ENCODE measurements around the gene HRH2. TPM values are rescaled to one million over a fixed set of nuclear protein-coding genes. Genes with fewer than 3 reads are reported as not detected.

HRH2 gene
- total RNA-seq, 2 experiments from 2014 or later: 2.9 to 3.4 TPM

DNA sequence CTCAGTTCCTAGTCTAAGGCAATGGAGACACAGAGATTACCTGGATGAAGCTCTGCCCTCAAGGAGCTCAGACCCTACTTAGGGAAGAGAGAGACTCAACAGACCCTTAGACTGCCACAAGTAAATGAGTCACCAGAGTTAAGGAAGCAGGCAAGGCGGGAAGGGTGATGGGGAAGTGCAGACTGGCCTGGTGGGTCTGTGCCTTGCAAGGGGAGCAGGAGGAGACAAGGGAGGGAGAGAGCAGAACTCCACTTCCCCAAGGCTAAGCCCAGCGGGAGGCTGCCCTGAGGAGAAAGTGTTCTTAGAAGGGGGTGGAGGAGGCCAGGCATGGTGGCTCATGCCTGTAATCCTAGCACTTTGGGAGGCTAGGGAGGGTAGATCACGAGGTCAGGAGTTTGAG, 83.7 kb downstream of the HRH2 start:
- peaks cover 84% of the 10 kb centered on the region for H3K27me3 Mint-ChIP-seq
- intact Hi-C loops (cut with DNase I, micrococcal nuclease): no loop called here

GRCh38 chr5:175742290-175742994, 84.6 kb downstream of the HRH2 start:
- TF ChIP-seq, protein P1, sequence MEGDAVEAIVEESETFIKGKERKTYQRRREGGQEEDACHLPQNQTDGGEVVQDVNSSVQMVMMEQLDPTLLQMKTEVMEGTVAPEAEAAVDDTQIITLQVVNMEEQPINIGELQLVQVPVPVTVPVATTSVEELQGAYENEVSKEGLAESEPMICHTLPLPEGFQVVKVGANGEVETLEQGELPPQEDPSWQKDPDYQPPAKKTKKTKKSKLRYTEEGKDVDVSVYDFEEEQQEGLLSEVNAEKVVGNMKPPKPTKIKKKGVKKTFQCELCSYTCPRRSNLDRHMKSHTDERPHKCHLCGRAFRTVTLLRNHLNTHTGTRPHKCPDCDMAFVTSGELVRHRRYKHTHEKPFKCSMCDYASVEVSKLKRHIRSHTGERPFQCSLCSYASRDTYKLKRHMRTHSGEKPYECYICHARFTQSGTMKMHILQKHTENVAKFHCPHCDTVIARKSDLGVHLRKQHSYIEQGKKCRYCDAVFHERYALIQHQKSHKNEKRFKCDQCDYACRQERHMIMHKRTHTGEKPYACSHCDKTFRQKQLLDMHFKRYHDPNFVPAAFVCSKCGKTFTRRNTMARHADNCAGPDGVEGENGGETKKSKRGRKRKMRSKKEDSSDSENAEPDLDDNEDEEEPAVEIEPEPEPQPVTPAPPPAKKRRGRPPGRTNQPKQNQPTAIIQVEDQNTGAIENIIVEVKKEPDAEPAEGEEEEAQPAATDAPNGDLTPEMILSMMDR (IDR thresholded peaks at IDR 0.05): no peak
- Histone ChIP-seq H3K4me1 (ENCODE audit: insufficient read depth, low read length) (no peaks in the 10 kb centered on the region), H3K36me3 (ENCODE audit: insufficient read depth, low read length) (no peaks in the 10 kb centered on the region), H3K27me3 (ENCODE audit: control insufficient read depth in 1 of 2, insufficient read depth in 2 of 2, low read length in 2 of 2) (peaks cover 5 to 27% of the 10 kb centered on the region in 2 experiments), H3K9me3 (ENCODE audit: control insufficient read depth in 1 of 2, insufficient read depth in 1 of 2, low read length in 2 of 2) (peaks cover 0 to 4% of the 10 kb centered on the region in 2 experiments), H3K4me3 (ENCODE audit: low read length) (no peak overlapping the region), H3K27ac (ENCODE audit: low read depth in 1 of 2, low read length in 2 of 2) (no peak overlapping the region)
- ChIA-PET POLR2A (interaction anchor here (1.1 kb wide), 1 partner anchor 12 kb away, joined by 3 read pairs; no protein-coding TSS in a partner anchor), CTCF (interaction anchor here (0.6 kb wide), 1 partner anchor 178 kb away, joined by 3 read pairs; no protein-coding TSS in a partner anchor)
- Mint-ChIP-seq H3K9me3 (no peaks in the 10 kb centered on the region), H3K27ac (no peak overlapping the region), H3K27me3 (peaks cover 88% of the 10 kb centered on the region), H3K4me1 (ENCODE audit: low read depth) (no peaks in the 10 kb centered on the region), H3K36me3 (ENCODE audit: low read depth) (no peaks in the 10 kb centered on the region), H3K4me3 (no peak overlapping the region)
- intact Hi-C loops (cut with DNase I, micrococcal nuclease): no loop called here
- ATAC-seq (ENCODE audit: poor library complexity): no peak
- DNase-seq: no peak

More for the DNA sequence above, 83.7 kb downstream of the HRH2 start:
- H3K36me3 ChIP-seq (ENCODE audit: insufficient read depth, low read length): no peaks in the 10 kb centered on the region
- CTCF ChIA-PET: interaction anchor here (0.6 kb wide), 1 partner anchor 179 kb away, joined by 3 read pairs; no protein-coding TSS in a partner anchor
- H3K4me3 Mint-ChIP-seq: no peak overlapping the region
- DNase-seq (no peak), ATAC-seq (ENCODE audit: poor library complexity) (no peak)
- H3K27ac ChIP-seq (ENCODE audit: low read depth in 1 of 2, low read length in 2 of 2): no peak overlapping the region
- no peaks in the 10 kb centered on the region for H3K9me3 Mint-ChIP-seq
- H3K9me3 ChIP-seq (ENCODE audit: control insufficient read depth in 1 of 2, insufficient read depth in 1 of 2, low read length in 2 of 2): peaks cover 0 to 4% of the 10 kb centered on the region in 2 experiments
- TF ChIP-seq, protein P1 (IDR thresholded peaks at IDR 0.05): no peak
- H3K4me1 ChIP-seq (ENCODE audit: insufficient read depth, low read length): no peaks in the 10 kb centered on the region
- no peaks in the 10 kb centered on the region for H3K4me1 Mint-ChIP-seq (ENCODE audit: low read depth)
- POLR2A ChIA-PET: interaction anchor here (1.1 kb wide), 1 partner anchor 11 kb away, joined by 3 read pairs; no protein-coding TSS in a partner anchor
- peaks cover 5 to 27% of the 10 kb centered on the region in 2 experiments for H3K27me3 ChIP-seq (ENCODE audit: control insufficient read depth in 1 of 2, insufficient read depth in 2 of 2, low read length in 2 of 2)
- H3K36me3 Mint-ChIP-seq (ENCODE audit: low read depth): no peaks in the 10 kb centered on the region
- no peak overlapping the region for H3K27ac Mint-ChIP-seq
- no peak overlapping the region for H3K4me3 ChIP-seq (ENCODE audit: low read length)

DNA sequence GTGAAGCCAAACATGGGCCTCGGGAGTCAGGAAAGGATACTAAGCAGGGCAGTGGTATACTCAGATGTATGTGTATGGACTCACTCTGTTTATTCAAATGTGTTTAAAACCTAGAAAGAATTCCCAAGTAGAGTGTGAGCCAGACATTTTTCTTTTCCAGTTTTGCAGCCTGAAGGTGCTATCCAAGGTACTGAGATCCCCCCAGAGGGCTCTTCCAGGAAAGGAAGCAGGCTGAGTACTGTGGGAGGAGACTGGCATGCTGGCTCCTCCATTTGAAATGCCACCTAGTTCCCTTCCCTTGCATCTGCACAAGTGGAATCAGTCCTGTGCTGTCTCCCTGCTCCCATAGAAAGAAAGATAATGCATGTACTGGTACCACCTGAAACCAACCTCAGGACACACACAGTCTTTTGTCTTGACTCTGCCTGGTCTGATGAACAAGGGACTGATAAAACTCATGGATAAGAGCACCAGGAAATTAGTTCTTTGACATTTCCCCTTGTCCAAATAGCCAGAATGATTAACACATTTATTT, 85.9 kb downstream of the HRH2 start:
- H3K27me3 ChIP-seq (ENCODE audit: control insufficient read depth in 1 of 2, insufficient read depth in 2 of 2, low read length in 2 of 2): peaks cover 5 to 27% of the 10 kb centered on the region in 2 experiments
- Mint-ChIP-seq H3K9me3 (no peaks in the 10 kb centered on the region), H3K4me1 (ENCODE audit: low read depth) (no peaks in the 10 kb centered on the region), H3K27me3 (peaks cover 86% of the 10 kb centered on the region), H3K4me3 (no peak overlapping the region), H3K27ac (no peak overlapping the region), H3K36me3 (ENCODE audit: low read depth) (no peaks in the 10 kb centered on the region)
- ATAC-seq (ENCODE audit: poor library complexity) (no peak), DNase-seq (no peak)
- TF ChIP-seq, protein P1 (IDR thresholded peaks at IDR 0.05): no peak
- H3K4me3 ChIP-seq (ENCODE audit: low read length): no peak overlapping the region
- POLR2A ChIA-PET: no interaction called here
- H3K4me1 ChIP-seq (ENCODE audit: insufficient read depth, low read length): no peaks in the 10 kb centered on the region
- no peaks in the 10 kb centered on the region for H3K36me3 ChIP-seq (ENCODE audit: insufficient read depth, low read length)
- CTCF ChIA-PET: no interaction called here
- H3K27ac ChIP-seq (ENCODE audit: low read depth in 1 of 2, low read length in 2 of 2): no peak overlapping the region
- peaks cover 0 to 4% of the 10 kb centered on the region in 2 experiments for H3K9me3 ChIP-seq (ENCODE audit: control insufficient read depth in 1 of 2, insufficient read depth in 1 of 2, low read length in 2 of 2)
- intact Hi-C loops (cut with DNase I, micrococcal nuclease): no loop called here
